ENCODE data around the gene NBPF1.
"Not testable (repeated sequence)": the region's sequence is repeated elsewhere in the genome, so short reads cannot be mapped to it uniquely, and the experiment has no call there.

DNA sequence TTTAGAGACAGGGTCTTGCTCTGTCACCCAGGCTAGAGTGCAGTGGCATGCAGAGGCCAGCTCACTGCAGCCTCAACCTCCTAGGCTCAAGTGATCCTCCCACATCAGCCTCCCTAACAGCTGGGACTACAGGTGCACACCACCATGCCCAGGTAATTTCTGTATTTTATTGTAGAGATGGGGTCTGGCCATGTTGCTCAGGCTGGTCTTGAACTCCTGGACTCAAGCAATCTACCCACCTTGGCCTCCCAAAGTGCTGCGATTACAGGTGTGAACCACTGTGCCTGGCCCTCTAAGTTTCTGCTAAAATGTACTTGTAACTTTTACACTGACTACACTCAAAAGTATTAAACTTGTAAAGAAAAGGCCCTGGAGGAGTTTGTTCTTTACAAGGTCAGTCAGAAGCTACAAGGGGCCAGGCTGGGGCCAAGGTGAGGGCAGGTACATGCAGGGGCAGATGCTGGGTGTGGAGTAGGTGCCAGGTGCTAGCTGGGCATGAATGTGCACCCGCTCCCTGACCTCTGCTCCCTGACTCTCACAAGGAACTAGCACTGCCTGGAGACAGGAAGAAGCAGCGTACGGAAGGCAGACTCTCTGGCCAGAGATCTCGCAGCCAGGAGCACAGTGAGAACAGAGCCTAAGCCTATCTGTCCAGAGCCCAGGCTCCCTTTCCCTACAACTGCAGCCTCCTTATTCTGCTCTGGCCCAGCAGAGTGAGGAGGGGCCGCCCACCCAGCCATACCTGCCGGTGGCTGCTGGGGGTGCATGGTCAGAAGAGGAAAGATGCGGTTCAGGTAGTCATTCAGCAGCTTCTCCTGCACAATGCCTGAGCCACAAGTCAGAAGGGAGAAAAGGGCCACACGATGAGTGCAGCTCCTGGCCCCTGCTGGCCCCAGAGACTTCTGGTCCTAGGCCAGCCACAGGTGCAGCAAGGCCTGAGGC is 28.9 kb upstream of the NBPF1 start:
- TF ChIP-seq, protein P1, sequence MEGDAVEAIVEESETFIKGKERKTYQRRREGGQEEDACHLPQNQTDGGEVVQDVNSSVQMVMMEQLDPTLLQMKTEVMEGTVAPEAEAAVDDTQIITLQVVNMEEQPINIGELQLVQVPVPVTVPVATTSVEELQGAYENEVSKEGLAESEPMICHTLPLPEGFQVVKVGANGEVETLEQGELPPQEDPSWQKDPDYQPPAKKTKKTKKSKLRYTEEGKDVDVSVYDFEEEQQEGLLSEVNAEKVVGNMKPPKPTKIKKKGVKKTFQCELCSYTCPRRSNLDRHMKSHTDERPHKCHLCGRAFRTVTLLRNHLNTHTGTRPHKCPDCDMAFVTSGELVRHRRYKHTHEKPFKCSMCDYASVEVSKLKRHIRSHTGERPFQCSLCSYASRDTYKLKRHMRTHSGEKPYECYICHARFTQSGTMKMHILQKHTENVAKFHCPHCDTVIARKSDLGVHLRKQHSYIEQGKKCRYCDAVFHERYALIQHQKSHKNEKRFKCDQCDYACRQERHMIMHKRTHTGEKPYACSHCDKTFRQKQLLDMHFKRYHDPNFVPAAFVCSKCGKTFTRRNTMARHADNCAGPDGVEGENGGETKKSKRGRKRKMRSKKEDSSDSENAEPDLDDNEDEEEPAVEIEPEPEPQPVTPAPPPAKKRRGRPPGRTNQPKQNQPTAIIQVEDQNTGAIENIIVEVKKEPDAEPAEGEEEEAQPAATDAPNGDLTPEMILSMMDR (IDR thresholded peaks at IDR 0.05): not testable (repeated sequence)
- TF ChIP-seq POLR2A (IDR thresholded peaks at IDR 0.05): not testable (repeated sequence)

All from esophagus squamous epithelium (tissue), 4 donors.